Fibroblast of the aortic adventitia (primary cell): Measurements from ENCODE around the gene FBXO47. TPM values are rescaled to one million over a fixed set of nuclear protein-coding genes. Genes with fewer than 3 reads are reported as not detected.
A peak's percentile ranks its signal among the peaks of the same experiment; 100 is the strongest.
"Not testable (repeated sequence)": the region's sequence is repeated elsewhere in the genome, so short reads cannot be mapped to it uniquely, and the experiment has no call there.

Experiments
- DNase-seq: peaks from one replicate; pipeline ENCODE4 v3.0.0-alpha.2; 2010; ENCODE audit warnings: low read depth
- H3K4me3 ChIP-seq: 2 replicates; pipeline ENCODE4 v1.5.1; 2011; ENCODE audit warnings: low read depth, mild to moderate bottlenecking, control low read depth, low read length, moderate library complexity
- total RNA-seq: library from RNA; depleted of rRNA; stranded (reverse); fragments of >200 nt; gene quantifications from 2 replicates; pipeline ENCODE4 v1.2.3, GENCODE V29; 2012; ENCODE audit warnings: low replicate concordance
- TF ChIP-seq, protein P1 (sequence below): IDR thresholded peaks from 2 replicates; pipeline ENCODE4 v1.5.1; 2011; ENCODE audit warnings: mild to moderate bottlenecking, low read length, control low read depth, inconsistent platforms; ENCODE audit not compliant: insufficient read depth

The FBXO47 gene
- total RNA-seq, 1 donor = under 0.01 TPM

DNA sequence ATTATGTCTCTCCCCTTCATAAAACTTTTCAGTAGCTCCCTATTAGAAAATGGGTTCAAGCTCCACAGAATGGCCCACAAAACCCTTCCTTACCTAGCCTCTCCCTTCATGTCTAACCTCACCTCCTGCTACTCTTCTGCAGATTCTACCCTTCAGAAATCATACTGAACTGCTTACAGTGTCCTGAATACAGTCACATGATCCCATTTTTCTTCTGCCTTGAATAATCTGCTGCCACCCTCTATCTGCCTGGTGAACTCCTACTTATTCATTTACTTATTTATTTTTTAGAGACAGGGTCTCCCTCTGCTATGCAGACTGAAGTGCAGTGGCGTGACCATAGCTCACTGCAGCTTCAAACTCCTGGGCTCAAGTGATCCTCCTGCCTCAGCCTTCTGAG, 26.8 kb downstream of the FBXO47 start:
- no peak overlapping the region for H3K4me3 ChIP-seq
- TF ChIP-seq, protein P1, sequence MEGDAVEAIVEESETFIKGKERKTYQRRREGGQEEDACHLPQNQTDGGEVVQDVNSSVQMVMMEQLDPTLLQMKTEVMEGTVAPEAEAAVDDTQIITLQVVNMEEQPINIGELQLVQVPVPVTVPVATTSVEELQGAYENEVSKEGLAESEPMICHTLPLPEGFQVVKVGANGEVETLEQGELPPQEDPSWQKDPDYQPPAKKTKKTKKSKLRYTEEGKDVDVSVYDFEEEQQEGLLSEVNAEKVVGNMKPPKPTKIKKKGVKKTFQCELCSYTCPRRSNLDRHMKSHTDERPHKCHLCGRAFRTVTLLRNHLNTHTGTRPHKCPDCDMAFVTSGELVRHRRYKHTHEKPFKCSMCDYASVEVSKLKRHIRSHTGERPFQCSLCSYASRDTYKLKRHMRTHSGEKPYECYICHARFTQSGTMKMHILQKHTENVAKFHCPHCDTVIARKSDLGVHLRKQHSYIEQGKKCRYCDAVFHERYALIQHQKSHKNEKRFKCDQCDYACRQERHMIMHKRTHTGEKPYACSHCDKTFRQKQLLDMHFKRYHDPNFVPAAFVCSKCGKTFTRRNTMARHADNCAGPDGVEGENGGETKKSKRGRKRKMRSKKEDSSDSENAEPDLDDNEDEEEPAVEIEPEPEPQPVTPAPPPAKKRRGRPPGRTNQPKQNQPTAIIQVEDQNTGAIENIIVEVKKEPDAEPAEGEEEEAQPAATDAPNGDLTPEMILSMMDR = no peak
- no peak for DNase-seq

- no peak for DNase-seq
- H3K4me3 ChIP-seq = no peak overlapping the region
- TF ChIP-seq, protein P1 = no peak
Measured at GRCh38 chr17:38939987-38940386, 27.2 kb downstream of the FBXO47 start.

DNA sequence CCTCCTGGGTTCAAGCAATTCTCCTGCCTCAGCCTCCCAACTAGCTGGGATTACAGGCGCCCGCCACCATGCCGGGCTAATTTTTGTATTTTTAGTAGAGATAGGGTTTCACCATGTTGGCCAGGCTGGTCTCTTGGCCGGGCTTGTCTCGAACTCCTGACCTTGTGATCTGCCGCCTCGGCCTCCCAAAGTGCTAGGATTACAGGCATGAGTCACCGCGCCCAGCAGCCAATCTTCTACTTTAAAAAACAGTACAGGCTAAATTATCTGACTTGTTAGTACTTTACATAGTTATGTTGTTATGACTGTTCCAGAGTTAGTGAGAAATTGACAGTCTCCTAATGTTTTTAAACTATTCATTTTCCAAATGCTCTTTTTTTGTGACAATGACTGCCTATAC, 33.2 kb downstream of the FBXO47 start:
- not testable (repeated sequence) for DNase-seq, H3K4me3 ChIP-seq

- not testable (repeated sequence) for H3K4me3 ChIP-seq, DNase-seq
Measured at GRCh38 chr17:38930782-38931181, 36.4 kb downstream of the FBXO47 start.

DNA sequence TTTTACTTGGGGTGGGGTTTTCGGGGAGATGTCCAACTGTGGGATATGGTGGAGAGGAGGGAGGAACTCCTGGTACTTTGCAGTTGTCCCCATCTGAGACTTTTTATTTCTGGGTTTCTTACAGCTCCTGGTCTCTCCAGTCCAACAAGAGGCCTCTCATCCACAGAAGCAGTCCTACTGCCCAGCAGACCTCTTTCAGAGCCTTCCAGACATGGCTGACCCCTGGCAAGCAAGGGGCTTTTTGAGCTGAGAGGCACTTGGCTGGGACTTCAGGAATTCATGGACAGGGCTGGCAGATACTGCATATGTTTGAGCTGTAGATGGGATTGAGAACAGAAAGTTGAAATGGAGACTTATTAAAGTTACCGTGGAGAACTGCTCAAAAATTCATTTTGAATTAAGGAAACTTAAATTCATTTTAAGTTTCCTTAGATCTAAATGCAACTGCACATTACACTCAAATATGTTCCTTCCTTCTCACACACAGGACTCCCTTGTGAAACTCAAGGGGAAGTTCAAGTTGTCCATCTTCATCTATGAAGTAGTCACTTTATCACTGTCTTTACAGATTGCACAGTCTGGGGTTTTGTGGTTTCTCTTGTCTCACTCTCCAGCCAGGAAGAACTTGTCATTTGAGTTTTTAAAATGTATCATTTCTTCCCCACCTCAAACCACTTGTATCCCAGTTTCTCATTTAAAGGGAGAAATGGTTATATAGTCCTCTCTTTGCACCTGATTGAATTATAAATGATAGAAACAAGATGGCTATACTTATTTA, 40.7 kb downstream of the FBXO47 start:
- H3K4me3 ChIP-seq = no peak overlapping the region
- TF ChIP-seq, protein P1 = no peak
- peak; percentile 51 for DNase-seq

DNA sequence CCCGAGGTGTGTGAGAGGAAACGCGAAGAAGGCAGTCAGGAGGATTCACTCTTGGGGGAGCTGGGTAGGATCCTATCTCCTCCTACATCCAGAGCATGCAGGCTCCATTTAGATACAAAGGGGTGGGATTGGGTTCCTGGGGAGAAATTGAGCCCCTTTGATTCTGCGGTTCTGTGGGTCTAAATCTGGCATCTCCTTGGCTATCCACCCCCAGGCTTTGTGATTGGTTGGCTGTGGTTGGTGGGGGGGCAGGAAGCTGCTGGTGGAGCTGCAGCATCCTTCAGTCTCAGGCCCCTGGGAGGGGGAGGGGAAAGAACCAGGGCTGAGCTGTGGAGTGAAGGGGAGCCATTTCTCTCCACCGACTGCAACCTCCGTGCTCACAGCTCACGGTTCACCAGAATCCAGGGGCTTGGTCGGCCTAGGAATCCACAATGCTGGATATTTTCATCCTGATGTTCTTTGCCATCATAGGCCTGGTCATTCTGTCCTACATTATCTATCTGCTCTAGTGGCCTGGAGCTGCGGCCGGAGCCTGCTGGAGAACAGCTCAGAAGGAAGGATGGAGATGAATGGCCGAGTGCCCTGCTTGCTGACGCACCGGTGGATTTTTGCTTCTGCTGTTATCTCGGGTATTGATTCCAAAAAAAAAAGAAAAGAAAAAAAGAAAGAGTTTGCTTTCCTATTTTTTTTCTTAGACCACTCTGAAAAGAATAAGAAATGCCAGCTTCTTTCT, 41.8 kb downstream of the FBXO47 start, which contains the start of gene LASP1NB:
Gene LASP1NB, plus strand, starts transcription at position 352 of the 733 bp plus-strand sequence.
- DNase-seq = peak; percentile 83
- TF ChIP-seq, protein P1 = no peak
- no peak within 1 kb of the TSS for H3K4me3 ChIP-seq

GRCh38 chr17:38922538-38923297, 44.5 kb downstream of the FBXO47 start:
- TF ChIP-seq, protein P1 = no peak
- H3K4me3 ChIP-seq = no peak overlapping the region

More at GRCh38 chr17:38922538-38923297, 44.5 kb downstream of the FBXO47 start:
- peak; percentile 88 for DNase-seq
